Testis (tissue), 5 donors: ENCODE data around the gene CFAP299. TPM values are rescaled to one million over a fixed set of nuclear protein-coding genes. Genes with fewer than 3 reads are reported as not detected.
"Not testable (repeated sequence)": the region's sequence is repeated elsewhere in the genome, so short reads cannot be mapped to it uniquely, and the experiment has no call there.

Experiments used
- DNase-seq: peaks from one replicate; pipeline ENCODE4 v3.0.0-alpha.2; 2019
- H3K27ac ChIP-seq, 2 donors: fragments of 200-600 bp; sonication (generic); one replicate each; pipeline ENCODE4 v1.5.1; 2019
- H3K27me3 ChIP-seq: fragments of 200-600 bp; sonication (generic); one replicate; pipeline ENCODE4 v1.5.1; 2019
- H3K36me3 ChIP-seq: fragments of 200-600 bp; sonication (generic); one replicate; pipeline ENCODE4 v1.5.1; 2017; ENCODE audit warnings: low read depth; ENCODE audit errors: missing control alignments
- H3K4me1 ChIP-seq: fragments of 200-600 bp; sonication (generic); one replicate; pipeline ENCODE4 v1.5.1; 2019
- H3K4me3 ChIP-seq, 2 donors: fragments of 200-600 bp; sonication (generic); one replicate each; pipeline ENCODE4 v1.5.1; 2017 to 2019
- H3K9me3 ChIP-seq: fragments of 200-600 bp; sonication (generic); one replicate; pipeline ENCODE4 v1.5.1; 2017
- CTCF ChIP-seq, 3 experiments: fragments of 450-650 bp in 2 of 3; fragments of 200-600 bp in 1 of 3; sonication (generic) in 1 of 3; IDR thresholded peaks; one replicate each; pipeline ENCODE4 v1.5.1; 2016 to 2019; ENCODE audit warnings: antibody characterized with exemption in 3 of 3, mild to moderate bottlenecking in 2 of 3, moderate library complexity in 1 of 3
- POLR2A ChIP-seq: fragments of 450-650 bp; IDR thresholded peaks from one replicate; pipeline ENCODE4 v1.6.1; 2017; ENCODE audit warnings: antibody characterized with exemption, mild to moderate bottlenecking, moderate library complexity
- WGBS, 2 donors: methylation state at CpG; one replicate each; pipeline ENCODE4 v1.1.5; 2018; 5-methylcytosine and 5-hydroxymethylcytosine counted together
- intact Hi-C: fragments of 100-400 bp; cut with DNase I; formaldehyde crosslinking; loops from one replicate; pipeline ENCODE4 v1.15.1; 2023; ENCODE audit warnings: low total_unique reads
- long read RNA-seq, 2 donors: transcript quantifications; one replicate each; lab custom pipeline, GENCODE V29; 2026
- polyA plus RNA-seq: library from polyadenylated mRNA; stranded (reverse); fragments of 350-450 nt; fragmentation: Illumina TruSeq; extraction: RNeasy Lipid Tissue Mini Kit (QIAGEN cat#74804); gene quantifications from one replicate; pipeline ENCODE4 v1.2.3, GENCODE V29; 2014; ENCODE audit warnings: low read depth, low replicate concordance; ENCODE audit not compliant: insufficient read depth
- total RNA-seq, 2 donors: library from RNA; depleted of rRNA; stranded (reverse); fragments of >200 nt; gene quantifications; one replicate each; pipeline ENCODE4 v1.2.3, GENCODE V29; 2016

Gene CFAP299
- 10 to 100 TPM; 18.1 to 21.4 TPM for total RNA-seq
- polyA plus RNA-seq, result 51.9 TPM
- long read RNA-seq, donor 1, partial matches to known transcripts, result 0 of 1 reads
- long read RNA-seq, donor 1, other reads (novel, unspliced or antisense), result 0 of 1 reads
- long read RNA-seq, donor 2, result 0 reads

GRCh38 chr4:80335554-80336358 lies at the start of gene CFAP299:
Gene CFAP299, plus strand, starts transcription at chr4:80335730.
- TF ChIP-seq CTCF (IDR thresholded peaks at IDR 0.05), result peak in 2 of 3 experiments; percentile 19 to 34
- no peak for TF ChIP-seq POLR2A
- peak; percentile 95 for DNase-seq
- intact Hi-C loops, result no loop called here
- H3K9me3 ChIP-seq, result no peaks in the 10 kb centered on the region
- WGBS, 2 donors, result 0% methylated on average over 17 to 42 of the region's 49 CpGs
- no peaks in the 10 kb centered on the region for H3K27me3 ChIP-seq
- no peaks in the 10 kb centered on the region for H3K36me3 ChIP-seq
- no peak within 1 kb of the TSS for H3K27ac ChIP-seq
- H3K4me3 ChIP-seq, result peak within 1 kb of the TSS; percentile 56 to 69
- H3K4me1 ChIP-seq, result peaks cover 4% of the 10 kb centered on the region

- DNase-seq, result no peak
- intact Hi-C loops, result no loop called here
- no peak for TF ChIP-seq CTCF (IDR thresholded peaks at IDR 0.05)
- TF ChIP-seq POLR2A, result no peak
- Histone ChIP-seq H3K27me3 (no peaks in the 10 kb centered on the region), H3K27ac (peak overlapping the region in 1 of 2 donors; percentile 47), H3K4me1 (no peaks in the 10 kb centered on the region), H3K4me3 (no peak overlapping the region), H3K9me3 (no peaks in the 10 kb centered on the region), H3K36me3 (no peaks in the 10 kb centered on the region)
- 31 to 36% methylated on average over 7 of the region's 7 CpGs for WGBS, 2 donors
Measured at GRCh38 chr4:80286451-80286850, 49.1 kb upstream of the CFAP299 start.

- H3K27me3 ChIP-seq, H3K4me3 ChIP-seq, H3K36me3 ChIP-seq, intact Hi-C loops, H3K27ac ChIP-seq, H3K9me3 ChIP-seq, DNase-seq, H3K4me1 ChIP-seq: not testable (repeated sequence)
- WGBS, 2 donors, result 94 to 98% methylated on average over 2 of the region's 2 CpGs
Measured at GRCh38 chr4:80290665-80291064, 44.9 kb upstream of the CFAP299 start.

GRCh38 chr4:80294206-80294605 lies 41.3 kb upstream of the CFAP299 start:
- 89 to 95% methylated on average over 2 of the region's 2 CpGs for WGBS, 2 donors

More at GRCh38 chr4:80294206-80294605, 41.3 kb upstream of the CFAP299 start:
- H3K4me3 ChIP-seq, result no peak overlapping the region
- no peak for DNase-seq
- H3K27ac ChIP-seq, result no peak overlapping the region
- no peaks in the 10 kb centered on the region for H3K9me3 ChIP-seq
- no peaks in the 10 kb centered on the region for H3K27me3 ChIP-seq
- no peaks in the 10 kb centered on the region for H3K36me3 ChIP-seq
- H3K4me1 ChIP-seq, result no peaks in the 10 kb centered on the region
- TF ChIP-seq CTCF (IDR thresholded peaks at IDR 0.05) (no peak), POLR2A (no peak)
- intact Hi-C loops, result no loop called here
